CD4-positive, alpha-beta T cell treated with Interleukin-21 for 1 hour (primary cell): Measurements from ENCODE around the gene CSN3.

Experiments
- DNase-seq: peaks from one replicate; pipeline ENCODE4 v3.0.0-alpha.2; 2020

CSN3 gene

GRCh38 chr4:70298051-70298450, 55.7 kb downstream of the CSN3 start:
- DNase-seq = no peak

DNA sequence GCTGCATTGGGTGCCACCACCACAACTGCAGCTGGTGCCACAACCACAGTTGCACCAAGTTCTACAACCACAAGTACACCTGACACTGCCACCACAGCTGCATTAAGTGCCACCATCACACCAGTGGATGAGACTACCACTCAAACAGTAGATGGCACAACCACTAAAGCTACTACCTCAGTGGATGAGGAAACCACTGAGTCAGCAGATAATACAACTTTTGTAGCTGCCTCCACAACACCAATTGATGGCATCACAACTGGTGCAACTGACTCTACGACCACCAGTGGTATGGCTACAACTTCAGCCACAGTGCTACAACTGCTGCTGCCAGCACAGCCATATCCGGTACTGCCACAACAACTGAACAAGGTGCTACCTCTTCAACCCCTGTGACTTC, 57.2 kb downstream of the CSN3 start:
- no peak for DNase-seq

GRCh38 chr4:70300215-70300614, 57.8 kb downstream of the CSN3 start:
- no peak for DNase-seq
